Germinal center (tissue), 1 donor: ENCODE data around the gene CRX.
"Not testable (repeated sequence)": the region's sequence is repeated elsewhere in the genome, so short reads cannot be mapped to it uniquely, and the experiment has no call there.

Source experiments
- DNase-seq: peaks from one replicate; pipeline ENCODE4 v3.0.0; 2012; ENCODE audit warnings: mixed read lengths, low spot score

Gene CRX

DNA sequence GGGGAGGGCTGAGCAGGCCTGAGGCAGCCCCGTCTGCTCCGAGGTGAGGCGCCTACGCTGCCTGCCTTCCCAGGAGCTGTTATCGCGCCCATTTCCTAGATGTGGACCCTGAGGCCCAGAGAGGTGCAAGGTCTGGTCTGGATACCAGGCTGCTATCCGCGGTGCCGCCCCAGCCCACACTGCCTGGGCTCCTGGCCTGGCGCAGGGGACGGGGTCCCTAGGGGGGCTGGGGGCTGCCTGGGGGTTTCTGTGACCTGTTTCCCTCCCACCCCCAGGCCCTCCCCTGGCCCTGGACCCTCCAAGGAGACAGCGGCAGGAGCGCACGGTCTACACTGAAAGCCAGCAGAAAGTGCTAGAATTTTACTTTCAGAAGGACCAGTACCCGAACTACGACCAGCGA, 38.1 kb downstream of the CRX start:
- not testable (repeated sequence) for DNase-seq

DNA sequence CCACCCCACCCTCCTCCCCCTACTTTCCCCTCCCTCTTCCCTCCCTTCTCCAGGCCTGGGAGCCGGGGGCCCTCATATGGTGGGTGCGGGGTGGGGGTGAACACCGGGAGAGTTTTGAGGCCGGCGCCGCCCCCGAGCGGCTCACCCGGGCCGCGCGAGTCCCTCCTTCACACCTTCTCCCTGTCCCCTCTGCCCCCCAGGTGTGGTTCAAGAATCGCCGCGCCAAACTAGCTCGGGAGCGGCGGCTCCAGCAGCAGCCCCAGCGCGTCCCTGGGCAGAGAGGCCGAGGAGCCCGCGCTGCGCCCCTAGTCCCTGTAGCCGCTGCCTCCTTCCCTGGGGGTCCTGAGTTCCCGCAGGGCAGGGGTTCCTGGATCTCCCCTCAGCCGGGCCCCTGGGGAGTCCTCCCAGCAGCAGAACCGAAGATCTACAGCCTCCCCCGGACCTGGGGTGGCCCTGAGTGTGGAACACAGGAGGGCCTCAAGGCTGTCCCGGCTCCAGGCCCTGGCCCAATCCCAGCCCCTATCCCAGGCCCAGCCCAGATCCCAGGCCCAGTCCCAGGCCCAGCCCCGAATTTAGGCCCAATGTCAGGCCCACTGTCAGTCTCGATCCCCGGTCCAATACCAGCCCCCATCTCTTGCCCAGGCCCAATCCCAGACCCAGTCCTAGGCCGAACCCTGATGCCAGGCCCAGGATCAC, 39.0 kb downstream of the CRX start:
- no peak for DNase-seq

GRCh38 chr19:47861630-47862029, 39.9 kb downstream of the CRX start:
- no peak for DNase-seq

DNA sequence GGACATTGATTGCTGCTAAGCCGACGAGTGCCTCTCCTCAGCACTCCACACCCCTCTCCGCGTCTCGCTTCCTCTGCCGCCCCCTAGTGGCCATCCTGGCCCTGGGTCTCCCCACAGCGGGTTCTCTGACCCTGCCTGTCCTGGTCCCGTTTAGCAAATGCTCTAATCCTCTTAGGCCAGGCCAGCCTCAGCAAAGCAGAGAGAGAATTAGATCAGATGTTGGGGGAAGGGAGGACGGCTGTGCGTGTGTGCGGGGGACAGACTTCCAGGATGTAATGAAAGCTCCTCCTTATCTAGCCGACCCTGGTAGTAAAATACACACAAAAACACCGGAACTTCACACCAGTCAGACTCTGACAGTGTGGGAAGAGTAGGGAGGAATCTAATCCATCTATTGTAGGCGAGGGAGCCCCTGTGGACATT, 41.8 kb downstream of the CRX start:
- DNase-seq: peak; percentile 80

DNA sequence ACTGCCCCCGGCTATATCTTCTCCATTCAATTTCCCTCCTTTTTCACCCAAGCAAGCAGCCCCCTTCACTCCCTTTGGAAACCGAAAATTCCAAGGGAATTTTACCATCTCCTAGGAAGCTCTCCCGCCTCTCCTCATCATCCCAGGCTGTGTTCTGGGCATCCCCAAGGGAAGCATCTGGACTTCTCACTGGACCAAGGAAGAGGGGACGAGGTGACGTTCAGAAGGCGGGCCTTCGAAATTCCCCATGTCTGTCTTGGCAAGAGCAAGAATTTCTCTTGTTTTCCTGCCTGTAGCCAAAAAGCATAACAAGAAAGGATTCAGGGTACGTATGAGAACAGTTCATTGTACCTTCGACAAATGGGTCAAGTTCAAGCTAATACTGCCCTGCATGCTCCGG, 43.4 kb downstream of the CRX start:
- no peak for DNase-seq

DNA sequence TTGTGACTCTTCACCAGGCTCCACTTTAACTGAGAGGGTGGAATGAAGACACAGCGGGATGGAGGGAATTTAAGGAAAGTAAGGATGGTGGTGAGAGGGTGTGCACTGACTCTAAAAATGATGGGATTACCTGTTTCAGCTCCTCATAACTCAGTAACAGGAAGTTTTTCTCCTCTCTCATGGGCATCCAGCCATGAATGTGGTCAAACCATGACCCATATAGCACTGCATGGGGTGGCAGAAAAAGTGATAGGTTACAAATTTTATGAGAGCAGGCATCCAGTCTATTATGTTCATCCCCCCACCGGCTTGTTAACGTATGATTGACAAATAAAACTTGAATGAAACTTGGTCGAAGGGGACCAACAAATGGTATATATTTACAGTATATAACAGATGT, 57.2 kb downstream of the CRX start:
- no peak for DNase-seq

DNA sequence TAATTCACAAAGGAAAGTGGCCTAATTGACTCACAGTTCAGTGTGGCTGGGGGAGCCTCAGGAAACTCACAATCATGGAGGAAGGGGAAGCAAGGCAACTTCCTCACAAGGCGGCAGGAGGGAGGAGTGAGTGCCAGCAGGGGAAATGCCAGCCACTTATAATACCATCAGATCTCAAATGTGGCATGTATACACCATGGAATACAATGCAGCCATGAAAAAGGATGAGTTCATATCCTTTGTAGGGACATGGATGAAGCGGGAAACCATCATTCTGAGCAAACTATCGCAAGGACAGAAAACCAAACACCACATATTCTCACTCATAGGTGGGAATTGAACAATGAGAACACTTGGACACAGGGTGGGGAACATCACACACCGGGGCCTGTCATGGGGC, 57.6 kb downstream of the CRX start:
- not testable (repeated sequence) for DNase-seq

DNA sequence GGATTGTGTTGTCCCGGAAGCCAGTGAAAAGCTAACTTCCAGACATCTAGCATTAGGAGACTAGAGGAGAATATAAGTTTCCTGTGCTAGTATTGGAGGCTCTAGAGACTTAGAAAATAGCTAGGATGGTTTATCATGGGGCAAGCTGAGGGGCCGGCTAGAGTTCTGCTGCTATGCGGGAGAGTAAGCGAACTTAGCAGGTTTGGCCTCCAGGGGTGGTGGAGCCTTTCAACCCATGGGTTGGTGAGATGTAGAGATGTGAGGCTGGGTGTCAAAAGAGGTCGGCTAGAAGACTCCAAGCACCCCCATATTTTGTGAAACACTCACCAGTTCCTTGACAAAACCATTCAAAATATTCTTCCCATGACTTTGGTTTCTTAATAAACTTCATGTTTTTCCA, 60.0 kb downstream of the CRX start:
- no peak for DNase-seq

DNA sequence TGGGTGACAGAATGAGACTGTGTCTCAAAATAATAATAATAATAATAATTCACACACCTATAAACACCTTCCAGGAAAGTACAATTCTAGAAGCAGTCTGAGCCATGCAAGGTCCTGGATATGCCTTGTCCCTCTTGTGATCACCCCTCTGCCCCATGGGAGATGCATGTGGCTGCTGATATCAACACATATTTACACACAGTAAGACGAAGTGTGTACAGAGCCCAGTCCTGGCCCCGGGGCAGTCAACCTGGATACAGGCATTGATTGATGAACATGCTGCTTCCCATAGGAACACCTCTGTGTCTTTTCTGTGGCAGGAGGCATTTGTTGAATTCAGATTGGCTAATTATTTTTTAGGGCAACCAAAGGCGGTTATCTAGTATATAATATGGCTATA, 61.2 kb downstream of the CRX start:
- DNase-seq: no peak

DNA sequence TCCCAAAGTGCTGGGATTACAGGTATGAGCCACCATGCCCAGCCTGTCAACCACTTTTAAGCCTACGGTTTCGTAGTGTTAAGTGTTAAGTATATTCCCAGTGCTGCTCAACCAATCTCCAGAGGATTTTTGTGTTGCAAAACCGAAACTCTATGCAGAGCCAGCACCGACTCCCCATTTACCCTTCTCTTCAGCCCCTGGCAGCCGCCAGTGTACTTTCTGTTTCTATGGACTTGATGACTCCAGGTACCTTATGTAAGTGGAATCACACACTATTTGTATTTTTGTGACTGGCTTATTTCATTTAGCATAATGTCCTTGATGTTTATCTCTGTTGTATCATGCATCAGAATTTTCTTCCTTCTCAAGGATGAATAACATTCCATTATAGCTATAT, 63.3 kb downstream of the CRX start:
- no peak for DNase-seq

- no peak for DNase-seq
Measured at GRCh38 chr19:47886010-47886559, 64.3 kb downstream of the CRX start, which contains the start of gene SULT2A1. TSS of gene SULT2A1 (minus strand) at chr19:47886315. CDS start at chr19:47886257, 58 bp downstream.

- no peak for DNase-seq
Measured at GRCh38 chr19:47890865-47891621, 69.3 kb downstream of the CRX start.

- DNase-seq: no peak
Measured at GRCh38 chr19:47891622-47891922, 69.8 kb downstream of the CRX start.

- DNase-seq: no peak
Measured at GRCh38 chr19:47891923-47892666, 70.4 kb downstream of the CRX start.
